Stimulated activated CD4-positive, alpha-beta T cell treated with anti-CD3 and anti-CD28 coated beads, TNF-alpha, amount 100 ng/mL, for 1 hour (primary cell): ENCODE results near the gene HSD3B1.

Source experiments
- DNase-seq, 3 donors: peaks; one replicate each; pipeline ENCODE4 v3.0.0-alpha.2; 2020; ENCODE audit warnings: low read depth in 3 of 3, low spot score in 1 of 3

HSD3B1 gene

DNA sequence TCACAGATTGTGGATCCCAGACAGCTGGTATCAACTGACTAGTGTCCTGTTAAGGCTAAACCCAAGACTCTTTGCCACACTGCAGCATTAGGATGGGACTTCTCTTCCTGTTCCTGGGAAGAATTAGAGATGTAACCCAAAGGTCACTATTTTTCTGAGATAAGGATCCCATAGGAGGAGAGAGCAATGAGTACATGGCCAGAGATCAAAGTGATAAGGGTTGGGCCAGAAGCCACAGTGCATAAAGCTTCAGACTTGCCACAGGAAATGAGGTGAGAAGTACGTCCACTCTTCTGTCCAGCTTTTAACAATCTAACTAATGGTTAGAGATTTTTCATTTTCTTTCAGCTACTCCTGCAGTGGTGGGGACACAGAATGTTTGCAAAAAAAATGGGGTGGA lies at the start of gene HSD3B1:
Gene HSD3B1 (plus strand): TSS at position 270 of the 400 bp plus-strand sequence. CDS start 267 bp downstream, outside the sequence.
- DNase-seq: no peak

DNA sequence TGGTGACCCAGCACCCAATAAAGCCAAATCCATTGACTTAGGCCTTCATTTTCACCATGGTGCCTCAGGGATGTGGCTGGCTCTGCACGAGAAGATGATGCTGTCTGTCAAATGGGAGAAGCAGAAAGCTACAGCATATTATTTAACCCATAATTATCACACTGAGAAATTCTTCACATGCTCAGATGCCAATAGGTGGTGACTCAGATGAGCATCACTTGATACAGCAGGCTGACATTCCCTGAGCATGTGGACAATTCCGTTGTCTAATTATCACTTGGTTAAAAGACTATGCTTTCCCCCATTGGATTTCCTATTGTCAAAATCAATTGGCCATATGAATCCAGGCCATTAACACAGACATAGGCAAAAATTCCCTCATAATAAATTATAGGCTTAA lies 44.0 kb upstream of the HSD3B1 start:
- DNase-seq: no peak

GRCh38 chr1:119463569-119463968 lies 43.4 kb upstream of the HSD3B1 start:
- no peak for DNase-seq

GRCh38 chr1:119466445-119466844 lies 40.6 kb upstream of the HSD3B1 start:
- DNase-seq: no peak

DNA sequence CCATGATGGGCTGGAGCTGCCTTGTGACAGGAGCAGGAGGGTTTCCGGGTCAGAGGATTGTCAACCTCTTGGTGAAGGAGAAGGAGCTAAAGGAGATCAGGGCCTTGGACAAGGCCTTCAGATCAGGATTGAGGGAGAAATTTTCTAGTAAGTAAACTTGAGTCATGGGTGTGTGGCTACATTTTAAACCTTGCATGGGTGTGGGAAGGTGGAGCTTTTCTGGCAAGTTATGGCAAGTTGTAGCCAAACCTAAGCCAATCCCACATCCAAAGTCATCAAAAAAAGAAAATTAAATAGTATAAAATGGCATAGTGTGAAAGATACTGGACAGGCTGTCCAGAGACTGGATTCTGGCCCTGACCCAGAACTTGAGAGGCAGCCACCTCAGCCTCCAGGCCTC lies 39.8 kb upstream of the HSD3B1 start:
- no peak for DNase-seq

DNA sequence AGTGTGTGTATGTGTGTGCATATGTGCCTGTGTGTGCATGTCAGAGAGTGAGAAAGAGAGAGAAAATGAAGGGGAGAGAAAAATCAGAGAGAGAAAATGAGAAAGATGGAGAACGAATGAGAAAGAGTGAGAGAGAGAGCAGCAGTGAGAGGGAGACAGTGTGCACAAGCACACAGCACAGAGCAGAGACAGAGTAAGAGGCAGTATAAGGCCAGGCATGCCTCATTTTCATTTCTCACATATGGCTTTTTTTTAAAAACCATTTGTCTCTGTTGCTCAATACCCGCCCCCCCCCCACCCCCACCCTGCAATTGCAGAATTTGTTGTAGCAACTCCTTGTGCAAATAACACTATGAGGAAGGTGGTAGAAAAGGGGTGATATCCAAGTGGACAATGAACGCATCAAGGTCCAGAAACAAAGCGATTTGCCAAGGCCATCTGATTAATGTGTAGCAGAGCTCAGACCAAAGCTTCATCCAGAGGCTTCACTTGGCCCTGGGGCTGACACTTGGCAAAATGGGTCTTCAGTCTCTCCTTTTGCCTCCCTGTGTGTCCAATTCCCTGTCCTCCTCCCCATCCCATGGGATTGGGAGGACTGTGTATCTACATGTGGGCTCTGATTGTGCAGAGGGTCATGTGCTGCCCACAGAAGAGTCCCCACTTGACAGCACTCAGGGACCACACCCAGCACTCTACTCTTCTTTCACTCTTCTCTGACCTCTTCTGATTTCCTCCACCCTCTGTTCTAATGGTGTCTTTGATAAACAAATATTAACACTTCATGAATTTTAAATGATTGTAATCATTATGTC lies 38.9 kb upstream of the HSD3B1 start:
- no peak for DNase-seq

GRCh38 chr1:119469741-119470140 lies 37.3 kb upstream of the HSD3B1 start:
- no peak for DNase-seq

GRCh38 chr1:119470377-119470776 lies 36.6 kb upstream of the HSD3B1 start:
- DNase-seq: no peak

DNA sequence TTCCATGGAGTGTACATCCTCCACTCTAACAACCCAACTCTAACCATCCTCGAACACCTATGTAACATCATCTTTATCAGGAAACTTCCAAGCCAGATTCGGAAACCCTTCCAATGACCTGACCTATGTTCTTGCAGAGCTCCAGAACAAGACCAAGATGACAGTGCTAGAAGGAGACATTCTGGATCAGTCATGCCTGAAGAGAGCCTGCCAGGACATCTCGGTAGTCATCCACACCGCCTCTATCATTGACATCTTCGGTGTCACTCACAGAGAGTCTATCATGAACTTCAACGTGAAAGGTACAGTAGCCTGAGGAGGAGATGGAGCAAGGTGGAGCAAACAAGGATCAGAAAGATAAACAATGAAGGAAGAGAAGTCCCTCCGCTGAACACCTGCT lies 36.1 kb upstream of the HSD3B1 start:
- DNase-seq: no peak

GRCh38 chr1:119471566-119471965 lies 35.4 kb upstream of the HSD3B1 start:
- no peak for DNase-seq

GRCh38 chr1:119472080-119472818 lies 34.8 kb upstream of the HSD3B1 start:
- no peak for DNase-seq

DNA sequence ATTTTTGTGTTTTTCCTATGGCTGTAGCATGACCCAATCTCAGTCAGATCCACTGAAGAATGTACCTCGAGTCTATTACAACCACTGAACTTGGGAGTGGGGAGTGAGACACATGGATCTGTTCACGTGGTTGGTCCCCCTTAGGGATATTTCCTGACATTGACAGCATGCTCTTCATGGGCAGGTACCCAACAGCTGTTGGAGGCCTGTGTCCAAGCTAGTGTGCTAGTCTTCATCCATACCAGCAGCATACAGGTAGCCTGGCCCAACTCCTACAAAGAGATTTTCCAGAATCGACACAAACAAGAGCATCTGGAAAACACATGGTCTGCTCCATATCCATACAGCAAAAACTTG lies 34.2 kb upstream of the HSD3B1 start:
- DNase-seq: no peak

DNA sequence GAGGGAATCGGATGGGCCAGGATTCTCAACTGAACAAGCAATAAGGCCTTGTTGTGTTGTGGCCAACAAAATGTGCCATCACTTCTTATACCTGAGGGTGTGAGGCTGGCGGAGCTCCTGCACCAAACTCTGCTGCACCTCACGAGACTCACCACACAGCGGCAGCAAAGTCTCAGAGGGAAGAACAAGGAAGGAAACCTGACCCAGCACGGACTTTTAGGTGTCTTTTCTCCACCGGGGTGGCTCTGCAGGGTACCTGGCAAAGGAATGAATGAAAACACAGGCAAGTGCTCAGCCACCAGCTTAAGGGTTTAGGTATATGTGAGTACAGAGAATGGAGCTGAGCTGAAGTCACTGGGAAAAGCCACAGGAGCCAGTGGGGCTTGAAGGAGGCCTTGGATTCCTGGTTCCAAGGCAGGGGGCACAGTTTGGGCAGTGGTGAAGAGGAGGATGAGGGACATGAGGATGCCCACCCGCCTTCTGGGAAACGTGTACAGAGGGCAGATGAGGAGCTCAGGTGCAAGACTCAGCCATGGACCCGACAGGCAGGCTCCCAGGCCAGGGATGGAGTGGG lies 31.1 kb upstream of the HSD3B1 start:
- peak in 1 of 3 donors; percentile 1 for DNase-seq

DNA sequence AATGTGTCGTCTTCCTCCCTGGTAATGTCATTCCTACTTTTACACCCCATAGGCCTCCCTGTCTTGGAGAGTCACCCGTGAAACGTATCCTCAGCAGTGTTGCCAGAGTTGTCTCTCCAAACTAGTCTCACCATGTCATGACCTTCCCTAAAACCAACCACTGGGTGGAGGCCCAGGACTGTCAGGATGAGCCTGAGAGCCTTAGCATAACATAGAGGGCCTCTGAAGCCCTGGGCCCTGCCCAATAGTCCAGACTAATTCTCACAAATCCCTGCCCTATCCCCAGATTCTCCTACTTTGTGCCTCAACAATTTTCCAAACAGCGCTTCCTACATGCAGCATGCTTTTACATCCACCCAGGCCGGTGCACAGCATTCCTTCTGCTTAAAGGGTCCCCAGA lies 29.3 kb upstream of the HSD3B1 start:
- no peak for DNase-seq

- DNase-seq: no peak
Measured at GRCh38 chr1:119480175-119480574, 26.8 kb upstream of the HSD3B1 start.

DNA sequence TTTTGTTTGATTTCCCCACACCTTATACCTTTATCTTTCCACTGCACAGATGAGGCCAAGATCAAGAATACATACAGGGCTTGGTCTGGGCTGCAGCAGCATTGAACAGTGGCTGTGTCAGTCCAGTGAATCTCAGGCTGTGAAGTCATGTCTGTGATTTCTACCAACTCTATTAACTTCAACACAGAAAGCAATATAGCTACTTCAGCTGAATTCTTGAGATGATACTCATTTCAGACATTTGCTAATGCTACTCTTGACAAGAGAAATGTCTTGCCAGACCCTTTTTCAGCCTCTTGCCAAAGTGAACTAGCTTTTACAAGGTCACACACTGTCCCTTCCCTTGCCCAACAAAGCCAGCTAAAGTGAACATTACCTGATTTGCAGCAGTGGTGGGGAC lies 25.1 kb upstream of the HSD3B1 start:
- no peak for DNase-seq

GRCh38 chr1:119482517-119483425 lies 24.2 kb upstream of the HSD3B1 start:
- no peak for DNase-seq

- DNase-seq: no peak
Measured at GRCh38 chr1:119483441-119484200, 23.4 kb upstream of the HSD3B1 start.

- DNase-seq: no peak
Measured at GRCh38 chr1:119485201-119485600, 21.8 kb upstream of the HSD3B1 start.

GRCh38 chr1:119488216-119488615 lies 18.8 kb upstream of the HSD3B1 start:
- no peak for DNase-seq
